Right kidney (tissue), 1 donor: ENCODE results near the gene ST3GAL4.
A peak's percentile ranks its signal among the peaks of the same experiment; 100 is the strongest.
"Not testable (repeated sequence)": the region's sequence is repeated elsewhere in the genome, so short reads cannot be mapped to it uniquely, and the experiment has no call there.

Experiments
- DNase-seq: peaks from one replicate; pipeline ENCODE4 v3.0.0-alpha.2; 2016

The ST3GAL4 gene

GRCh38 chr11:126363706-126364248, 8.3 kb downstream of the ST3GAL4 start:
- no peak for DNase-seq

- DNase-seq = not testable (repeated sequence)
Measured at GRCh38 chr11:126364735-126365134, 9.2 kb downstream of the ST3GAL4 start.

GRCh38 chr11:126365508-126365907, 10.0 kb downstream of the ST3GAL4 start:
- DNase-seq = not testable (repeated sequence)

GRCh38 chr11:126366064-126366822, 10.8 kb downstream of the ST3GAL4 start:
- peak; percentile 48 for DNase-seq

- not testable (repeated sequence) for DNase-seq
Measured at GRCh38 chr11:126366823-126367654, 11.6 kb downstream of the ST3GAL4 start.

GRCh38 chr11:126367806-126368205, 12.3 kb downstream of the ST3GAL4 start:
- DNase-seq = not testable (repeated sequence)

- not testable (repeated sequence) for DNase-seq
Measured at GRCh38 chr11:126368336-126369119, 13.0 kb downstream of the ST3GAL4 start.

- no peak for DNase-seq
Measured at GRCh38 chr11:126370016-126370415, 14.5 kb downstream of the ST3GAL4 start.

GRCh38 chr11:126371595-126371994, 16.1 kb downstream of the ST3GAL4 start:
- no peak for DNase-seq

GRCh38 chr11:126373389-126374066, 18.0 kb downstream of the ST3GAL4 start:
- DNase-seq = not testable (repeated sequence)

- DNase-seq = not testable (repeated sequence)
Measured at GRCh38 chr11:126374562-126375300, 19.2 kb downstream of the ST3GAL4 start.

GRCh38 chr11:126375726-126376125, 20.2 kb downstream of the ST3GAL4 start:
- no peak for DNase-seq

GRCh38 chr11:126378763-126379162, 23.3 kb downstream of the ST3GAL4 start:
- no peak for DNase-seq

- DNase-seq = no peak
Measured at GRCh38 chr11:126380909-126381308, 25.4 kb downstream of the ST3GAL4 start.

GRCh38 chr11:126381960-126382359, 26.5 kb downstream of the ST3GAL4 start:
- not testable (repeated sequence) for DNase-seq

- not testable (repeated sequence) for DNase-seq
Measured at GRCh38 chr11:126382641-126383040, 27.2 kb downstream of the ST3GAL4 start.

GRCh38 chr11:126383339-126384335, 28.2 kb downstream of the ST3GAL4 start:
- no peak for DNase-seq

- no peak for DNase-seq
Measured at GRCh38 chr11:126384449-126385070, 29.1 kb downstream of the ST3GAL4 start.
